Hematopoietic multipotent progenitor cell treated with erythropoietin and hydrocortisone succinate and interleukin-3 and kit ligand, for 8 days (in vitro differentiated cells): ENCODE results near the gene CDAN1.
"Not testable (repeated sequence)": the region's sequence is repeated elsewhere in the genome, so short reads cannot be mapped to it uniquely, and the experiment has no call there.

ENCODE experiments used
- DNase-seq: peaks from one replicate; pipeline ENCODE4 v3.0.0-alpha.2; 2015

CDAN1 gene, protein sequence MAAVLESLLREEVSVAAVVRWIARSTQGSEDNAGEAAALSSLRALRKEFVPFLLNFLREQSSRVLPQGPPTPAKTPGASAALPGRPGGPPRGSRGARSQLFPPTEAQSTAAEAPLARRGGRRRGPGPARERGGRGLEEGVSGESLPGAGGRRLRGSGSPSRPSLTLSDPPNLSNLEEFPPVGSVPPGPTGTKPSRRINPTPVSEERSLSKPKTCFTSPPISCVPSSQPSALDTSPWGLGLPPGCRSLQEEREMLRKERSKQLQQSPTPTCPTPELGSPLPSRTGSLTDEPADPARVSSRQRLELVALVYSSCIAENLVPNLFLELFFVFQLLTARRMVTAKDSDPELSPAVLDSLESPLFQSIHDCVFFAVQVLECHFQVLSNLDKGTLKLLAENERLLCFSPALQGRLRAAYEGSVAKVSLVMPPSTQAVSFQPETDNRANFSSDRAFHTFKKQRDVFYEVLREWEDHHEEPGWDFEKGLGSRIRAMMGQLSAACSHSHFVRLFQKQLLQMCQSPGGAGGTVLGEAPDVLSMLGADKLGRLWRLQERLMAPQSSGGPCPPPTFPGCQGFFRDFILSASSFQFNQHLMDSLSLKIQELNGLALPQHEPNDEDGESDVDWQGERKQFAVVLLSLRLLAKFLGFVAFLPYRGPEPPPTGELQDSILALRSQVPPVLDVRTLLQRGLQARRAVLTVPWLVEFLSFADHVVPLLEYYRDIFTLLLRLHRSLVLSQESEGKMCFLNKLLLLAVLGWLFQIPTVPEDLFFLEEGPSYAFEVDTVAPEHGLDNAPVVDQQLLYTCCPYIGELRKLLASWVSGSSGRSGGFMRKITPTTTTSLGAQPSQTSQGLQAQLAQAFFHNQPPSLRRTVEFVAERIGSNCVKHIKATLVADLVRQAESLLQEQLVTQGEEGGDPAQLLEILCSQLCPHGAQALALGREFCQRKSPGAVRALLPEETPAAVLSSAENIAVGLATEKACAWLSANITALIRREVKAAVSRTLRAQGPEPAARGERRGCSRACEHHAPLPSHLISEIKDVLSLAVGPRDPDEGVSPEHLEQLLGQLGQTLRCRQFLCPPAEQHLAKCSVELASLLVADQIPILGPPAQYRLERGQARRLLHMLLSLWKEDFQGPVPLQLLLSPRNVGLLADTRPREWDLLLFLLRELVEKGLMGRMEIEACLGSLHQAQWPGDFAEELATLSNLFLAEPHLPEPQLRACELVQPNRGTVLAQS

GRCh38 chr15:42736793-42737528 lies at the start of gene CDAN1:
Gene CDAN1 (minus strand): TSS chr15:42737128. CDS start chr15:42737102, 26 bp downstream.
- peak; percentile 88 for DNase-seq

DNA sequence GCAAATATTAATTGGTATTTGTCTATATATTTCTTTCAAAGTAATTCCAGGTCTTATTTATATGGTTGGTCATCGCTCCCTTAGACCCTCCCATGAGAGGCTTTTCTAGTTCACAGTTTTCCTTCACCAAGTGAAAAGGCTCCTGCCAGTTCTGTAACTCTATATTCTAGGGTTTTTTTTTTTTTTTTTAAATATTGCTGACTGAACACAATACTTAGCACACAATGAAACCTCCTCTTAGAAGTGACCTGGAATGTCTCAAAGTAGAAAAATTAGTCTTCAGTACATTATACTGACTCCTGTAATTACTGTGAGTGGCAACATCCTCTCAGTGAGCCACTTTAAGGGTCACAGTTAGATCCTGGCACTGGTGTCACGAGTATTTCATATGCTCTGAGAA lies 48.6 kb upstream of the CDAN1 start:
- no peak for DNase-seq

- no peak for DNase-seq
These were observed 47.8 kb upstream of the CDAN1 start for GRCh38 chr15:42784705-42785104.

GRCh38 chr15:42782716-42783115 lies 45.8 kb upstream of the CDAN1 start:
- no peak for DNase-seq

- DNase-seq: no peak
These were observed 38.5 kb upstream of the CDAN1 start for GRCh38 chr15:42775416-42775815.

DNA sequence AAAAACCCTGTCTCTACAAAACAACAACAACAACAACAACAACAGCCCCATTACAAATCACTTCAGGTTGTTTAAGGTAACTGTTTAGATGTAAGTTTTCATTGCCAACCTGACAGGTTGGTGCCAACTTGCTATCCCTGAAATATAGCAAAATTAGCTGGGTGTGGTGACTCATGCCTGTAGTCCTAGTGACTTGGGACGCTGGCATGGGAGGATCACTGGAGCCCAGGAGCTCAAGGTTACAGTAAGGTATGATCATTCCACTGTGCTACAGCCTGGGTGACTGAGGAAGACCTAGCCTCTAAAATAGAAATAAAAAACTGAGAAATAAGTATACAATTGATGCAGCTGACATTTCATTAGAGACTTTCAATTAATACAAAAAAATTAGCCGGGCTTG lies 36.0 kb upstream of the CDAN1 start:
- DNase-seq: no peak

DNA sequence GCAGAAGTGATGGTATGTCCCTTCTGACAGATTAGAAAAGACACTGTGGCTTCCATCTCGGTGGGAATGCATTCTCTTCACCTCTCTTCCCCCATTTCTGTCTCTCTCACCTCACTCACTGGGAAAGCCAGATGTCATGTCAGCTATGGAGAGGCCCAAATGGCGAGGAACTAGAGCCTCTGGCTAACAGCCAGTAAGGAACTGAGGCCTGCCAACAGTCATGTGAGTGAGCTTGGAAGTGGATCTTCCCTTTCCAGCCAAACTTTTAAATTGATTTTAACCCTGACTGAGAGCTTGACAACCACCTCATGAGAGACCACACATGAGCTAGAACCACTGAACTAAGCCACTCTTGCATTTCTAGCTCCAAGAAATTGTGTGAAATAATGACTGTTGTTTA lies 35.2 kb upstream of the CDAN1 start:
- no peak for DNase-seq

DNA sequence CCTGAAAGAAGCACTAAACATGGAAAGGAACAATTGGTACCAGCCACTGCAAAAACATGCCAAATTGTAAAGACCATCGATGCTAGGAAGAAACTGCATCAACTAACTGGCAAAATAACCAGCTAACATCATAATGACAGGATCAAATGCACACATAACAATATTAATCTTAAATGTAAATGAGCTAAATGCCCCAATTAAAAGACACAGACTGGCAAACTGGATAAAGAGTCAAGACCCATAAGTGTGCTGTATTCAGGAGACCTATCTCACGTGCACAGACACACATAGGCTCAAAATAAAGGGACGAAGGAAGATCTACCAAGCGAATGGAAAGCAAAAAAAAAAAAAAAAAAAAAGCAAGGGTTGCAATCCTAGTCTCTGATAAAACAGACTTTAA lies 29.2 kb upstream of the CDAN1 start:
- DNase-seq: not testable (repeated sequence)

- not testable (repeated sequence) for DNase-seq
These were observed 27.3 kb upstream of the CDAN1 start for GRCh38 chr15:42764154-42764731.

GRCh38 chr15:42761813-42762212 lies 24.9 kb upstream of the CDAN1 start:
- not testable (repeated sequence) for DNase-seq

DNA sequence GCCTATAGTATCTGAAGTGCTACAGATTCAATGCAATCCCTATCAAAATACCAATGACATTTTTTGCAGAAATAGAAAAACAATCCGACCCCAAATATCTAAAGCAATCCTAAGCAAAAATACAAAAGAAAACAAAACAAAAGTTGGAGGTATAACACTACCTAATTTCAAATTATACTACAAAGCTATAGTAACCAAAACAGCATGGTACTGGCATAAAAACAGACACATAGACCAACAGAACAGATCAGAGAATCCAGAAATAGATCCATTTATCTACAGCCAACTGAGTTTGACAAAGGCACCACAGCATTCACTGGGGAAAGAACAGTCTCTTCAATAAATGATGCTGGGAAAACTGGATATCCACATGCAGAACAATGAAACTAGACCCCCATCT lies 23.8 kb upstream of the CDAN1 start:
- DNase-seq: no peak

DNA sequence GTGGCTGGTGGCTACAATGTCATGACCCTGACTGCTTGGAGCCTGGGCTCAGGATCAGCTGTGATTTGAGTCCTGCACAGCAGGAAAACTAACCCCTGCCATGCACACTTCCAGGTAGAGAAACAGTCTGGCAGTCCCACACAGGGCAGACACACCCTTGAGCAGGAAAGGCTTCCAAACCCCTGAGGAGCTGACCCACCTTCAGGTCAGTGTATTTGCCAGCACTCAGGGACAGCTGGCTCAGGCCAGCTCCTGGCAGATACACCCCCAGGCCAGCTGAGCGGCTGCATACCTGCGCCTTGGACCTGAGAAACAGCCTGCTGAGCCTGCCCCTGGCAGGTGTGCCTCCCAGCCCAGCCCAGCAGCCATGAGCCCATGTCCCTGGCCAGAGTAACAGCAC lies 22.2 kb upstream of the CDAN1 start:
- DNase-seq: no peak

- no peak for DNase-seq
These were observed 13.4 kb upstream of the CDAN1 start for GRCh38 chr15:42750306-42750705.

DNA sequence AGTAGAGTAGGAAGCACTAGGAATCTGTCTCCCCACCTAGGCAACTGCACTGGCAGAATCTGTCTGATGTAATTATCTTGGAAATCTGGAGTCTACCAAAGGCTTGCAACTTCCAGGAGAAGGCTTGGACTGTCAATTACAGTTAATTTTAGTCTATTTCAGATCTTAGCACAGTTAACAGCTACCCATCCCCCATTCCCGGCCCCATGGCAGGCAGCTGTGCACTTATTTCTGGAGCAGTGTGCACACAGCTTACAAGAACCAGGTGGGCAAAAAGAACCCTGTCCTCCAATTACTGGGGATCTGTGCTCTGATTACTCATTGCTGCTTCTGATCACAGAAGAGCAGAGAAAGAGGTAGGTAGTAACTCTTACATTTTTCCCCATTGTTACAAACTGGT lies 12.3 kb upstream of the CDAN1 start:
- no peak for DNase-seq

DNA sequence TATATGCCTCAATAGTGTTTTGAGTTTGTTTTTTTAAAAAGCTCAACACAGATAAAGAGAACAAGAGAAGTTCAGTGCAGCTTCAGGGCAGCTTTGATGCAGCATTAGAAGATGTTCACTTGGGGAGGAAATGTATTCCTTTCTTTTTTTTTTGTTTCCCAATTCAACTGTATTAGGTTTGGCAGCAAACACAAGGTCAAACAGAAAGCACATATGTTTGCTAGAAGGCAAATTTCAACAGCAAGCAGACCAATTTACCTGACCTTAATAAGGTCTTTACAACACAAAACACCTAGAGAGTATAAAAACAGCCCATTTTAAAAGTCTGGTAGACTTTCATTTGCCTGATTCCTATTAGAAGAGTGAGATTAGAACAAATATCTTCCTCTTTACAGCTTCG lies 7.3 kb upstream of the CDAN1 start:
- DNase-seq: no peak

- DNase-seq: no peak
These were observed 5.2 kb upstream of the CDAN1 start for GRCh38 chr15:42742149-42742548.

DNA sequence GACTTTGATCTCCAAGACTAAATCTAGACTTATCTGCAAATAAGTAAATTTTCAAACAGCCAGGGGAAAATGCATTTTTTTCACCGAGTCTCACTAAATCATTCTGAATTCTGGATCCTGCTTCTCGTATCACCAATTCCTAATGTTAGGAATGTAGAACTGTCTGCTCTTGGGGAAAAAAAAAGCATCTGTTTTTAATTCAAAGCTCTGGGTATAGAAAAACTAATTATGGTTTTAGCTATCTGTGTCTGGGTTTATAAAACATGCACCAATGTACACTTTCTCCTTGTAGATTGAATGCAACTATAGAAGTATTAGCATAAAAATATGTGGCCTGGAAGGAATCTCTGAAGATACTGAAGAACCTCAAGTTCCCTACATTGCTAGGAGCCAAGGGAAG lies 4.8 kb upstream of the CDAN1 start:
- DNase-seq: no peak

GRCh38 chr15:42737529-42738328 lies 801 bp upstream of the CDAN1 start:
- peak; percentile 51 for DNase-seq

DNA sequence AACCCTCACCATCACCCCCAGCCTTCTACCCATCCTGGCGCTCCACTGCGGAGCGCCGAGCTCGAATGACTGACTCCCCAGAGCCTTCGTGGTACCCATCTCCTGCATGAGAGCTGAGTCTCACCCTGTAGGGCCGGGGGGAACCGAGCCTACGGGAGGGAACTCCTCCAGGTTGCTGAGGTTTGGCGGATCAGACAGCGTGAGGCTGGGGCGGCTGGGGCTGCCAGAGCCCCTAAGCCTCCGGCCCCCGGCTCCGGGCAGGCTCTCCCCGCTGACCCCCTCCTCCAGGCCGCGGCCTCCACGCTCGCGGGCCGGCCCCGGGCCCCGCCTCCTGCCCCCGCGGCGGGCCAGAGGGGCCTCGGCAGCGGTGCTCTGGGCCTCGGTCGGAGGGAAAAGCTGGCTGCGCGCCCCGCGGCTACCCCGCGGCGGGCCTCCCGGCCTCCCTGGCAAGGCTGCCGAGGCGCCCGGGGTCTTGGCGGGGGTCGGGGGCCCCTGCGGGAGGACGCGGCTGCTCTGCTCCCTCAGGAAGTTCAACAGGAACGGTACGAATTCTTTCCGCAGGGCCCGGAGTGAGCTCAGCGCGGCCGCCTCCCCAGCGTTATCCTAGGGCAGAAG lies 643 bp downstream of the CDAN1 start:
- DNase-seq: no peak

- no peak for DNase-seq
These were observed 1.4 kb downstream of the CDAN1 start for GRCh38 chr15:42735382-42736165.
